ENCODE results near the gene TRIM37.
"Not testable (repeated sequence)": the region's sequence is repeated elsewhere in the genome, so short reads cannot be mapped to it uniquely, and the experiment has no call there.

TRIM37 gene

GRCh38 chr17:58993311-58993710, 113.4 kb downstream of the TRIM37 start:
- DNase-seq (ENCODE audit: low spot score) = no peak

- peak; percentile 47 for DNase-seq (ENCODE audit: low spot score)
These were observed 114.9 kb downstream of the TRIM37 start for GRCh38 chr17:58991718-58992331.

- DNase-seq (ENCODE audit: low spot score) = no peak
These were observed 117.1 kb downstream of the TRIM37 start for GRCh38 chr17:58989629-58990028.

- DNase-seq (ENCODE audit: low spot score) = no peak
These were observed 120.7 kb downstream of the TRIM37 start for GRCh38 chr17:58985971-58986370.

GRCh38 chr17:58985367-58985766, 121.3 kb downstream of the TRIM37 start:
- DNase-seq (ENCODE audit: low spot score) = no peak

- no peak for DNase-seq (ENCODE audit: low spot score)
These were observed 124.1 kb downstream of the TRIM37 start for GRCh38 chr17:58982626-58983025.

- DNase-seq (ENCODE audit: low spot score) = no peak
These were observed 125.8 kb downstream of the TRIM37 start for GRCh38 chr17:58980706-58981481.

- no peak for DNase-seq (ENCODE audit: low spot score)
These were observed 130.1 kb downstream of the TRIM37 start for GRCh38 chr17:58976541-58976940.

GRCh38 chr17:58974354-58974753, 132.3 kb downstream of the TRIM37 start:
- no peak for DNase-seq (ENCODE audit: low spot score)

GRCh38 chr17:58970609-58971450, 135.8 kb downstream of the TRIM37 start:
- peak; percentile 9 for DNase-seq (ENCODE audit: low spot score)

GRCh38 chr17:58969612-58970011, 137.1 kb downstream of the TRIM37 start:
- no peak for DNase-seq (ENCODE audit: low spot score)

GRCh38 chr17:58969156-58969555, 137.5 kb downstream of the TRIM37 start:
- DNase-seq (ENCODE audit: low spot score) = no peak

- DNase-seq (ENCODE audit: low spot score) = no peak
These were observed 138.1 kb downstream of the TRIM37 start for GRCh38 chr17:58968426-58969061.

- no peak for DNase-seq (ENCODE audit: low spot score)
These were observed 140.5 kb downstream of the TRIM37 start for GRCh38 chr17:58966208-58966607.

GRCh38 chr17:58965221-58965620, 141.5 kb downstream of the TRIM37 start:
- DNase-seq (ENCODE audit: low spot score) = no peak

- DNase-seq (ENCODE audit: low spot score) = peak; percentile 42
These were observed 146.6 kb downstream of the TRIM37 start for GRCh38 chr17:58960068-58960467.

GRCh38 chr17:58957725-58958073, 149.0 kb downstream of the TRIM37 start:
- not testable (repeated sequence) for DNase-seq (ENCODE audit: low spot score)

- no peak for DNase-seq (ENCODE audit: low spot score)
These were observed 149.5 kb downstream of the TRIM37 start for GRCh38 chr17:58956997-58957724.

- not testable (repeated sequence) for DNase-seq (ENCODE audit: low spot score)
These were observed 152.3 kb downstream of the TRIM37 start for GRCh38 chr17:58954358-58954757.

GRCh38 chr17:58947824-58948223, 158.9 kb downstream of the TRIM37 start:
- DNase-seq (ENCODE audit: low spot score) = no peak

- no peak for DNase-seq (ENCODE audit: low spot score)
These were observed 159.3 kb downstream of the TRIM37 start for GRCh38 chr17:58947411-58947810.

GRCh38 chr17:58944166-58944565, 162.5 kb downstream of the TRIM37 start:
- DNase-seq (ENCODE audit: low spot score) = no peak
